ENCODE results near the gene ADGRG2.

The ADGRG2 gene, protein sequence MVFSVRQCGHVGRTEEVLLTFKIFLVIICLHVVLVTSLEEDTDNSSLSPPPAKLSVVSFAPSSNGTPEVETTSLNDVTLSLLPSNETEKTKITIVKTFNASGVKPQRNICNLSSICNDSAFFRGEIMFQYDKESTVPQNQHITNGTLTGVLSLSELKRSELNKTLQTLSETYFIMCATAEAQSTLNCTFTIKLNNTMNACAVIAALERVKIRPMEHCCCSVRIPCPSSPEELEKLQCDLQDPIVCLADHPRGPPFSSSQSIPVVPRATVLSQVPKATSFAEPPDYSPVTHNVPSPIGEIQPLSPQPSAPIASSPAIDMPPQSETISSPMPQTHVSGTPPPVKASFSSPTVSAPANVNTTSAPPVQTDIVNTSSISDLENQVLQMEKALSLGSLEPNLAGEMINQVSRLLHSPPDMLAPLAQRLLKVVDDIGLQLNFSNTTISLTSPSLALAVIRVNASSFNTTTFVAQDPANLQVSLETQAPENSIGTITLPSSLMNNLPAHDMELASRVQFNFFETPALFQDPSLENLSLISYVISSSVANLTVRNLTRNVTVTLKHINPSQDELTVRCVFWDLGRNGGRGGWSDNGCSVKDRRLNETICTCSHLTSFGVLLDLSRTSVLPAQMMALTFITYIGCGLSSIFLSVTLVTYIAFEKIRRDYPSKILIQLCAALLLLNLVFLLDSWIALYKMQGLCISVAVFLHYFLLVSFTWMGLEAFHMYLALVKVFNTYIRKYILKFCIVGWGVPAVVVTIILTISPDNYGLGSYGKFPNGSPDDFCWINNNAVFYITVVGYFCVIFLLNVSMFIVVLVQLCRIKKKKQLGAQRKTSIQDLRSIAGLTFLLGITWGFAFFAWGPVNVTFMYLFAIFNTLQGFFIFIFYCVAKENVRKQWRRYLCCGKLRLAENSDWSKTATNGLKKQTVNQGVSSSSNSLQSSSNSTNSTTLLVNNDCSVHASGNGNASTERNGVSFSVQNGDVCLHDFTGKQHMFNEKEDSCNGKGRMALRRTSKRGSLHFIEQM

DNA sequence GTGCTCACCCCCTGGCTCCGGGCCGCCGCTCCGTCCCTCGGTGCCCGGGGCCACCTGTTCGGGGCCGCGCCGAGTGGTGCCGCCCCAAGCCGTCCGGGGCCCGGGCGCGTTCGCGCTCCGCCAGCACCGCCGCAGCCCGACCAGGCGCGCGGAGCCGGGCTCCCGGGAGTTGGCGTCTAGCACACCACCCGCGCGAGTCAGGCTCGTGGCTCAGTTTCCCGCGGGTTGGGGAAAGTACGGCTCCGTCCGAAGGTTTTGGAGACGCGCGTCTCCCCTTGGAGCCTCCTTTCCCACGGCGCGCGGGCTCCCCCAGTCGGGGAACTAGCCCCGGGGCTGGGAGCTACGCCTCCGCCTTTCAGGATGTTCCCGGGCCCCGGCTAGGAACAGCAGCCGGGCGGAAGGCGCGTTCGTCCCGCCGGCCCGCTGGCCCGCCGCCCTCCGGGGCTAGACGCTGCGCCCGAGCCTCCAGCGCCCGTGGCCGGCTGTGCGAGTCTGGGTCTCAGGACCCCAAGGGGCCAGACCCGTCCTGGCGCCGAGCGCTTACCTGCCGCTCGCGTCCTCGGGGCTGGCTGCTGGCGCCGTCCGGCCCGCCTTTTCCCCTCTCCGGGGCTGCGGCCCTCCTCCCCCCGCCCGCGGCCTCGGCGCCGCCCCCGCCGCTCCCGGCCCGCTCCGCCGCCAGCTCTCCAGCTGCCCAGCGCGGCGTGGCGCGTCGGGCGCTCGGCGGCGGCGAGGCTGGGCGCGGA lies at the start of gene ADGRG2:
ADGRG2 (minus strand) TSS at position 571 of the 743 bp plus-strand sequence. CDS start 53,634 bp downstream, outside the sequence.
- H3K27me3 ChIP-seq (ENCODE audit: control insufficient read depth in 1 of 2, insufficient read depth in 2 of 2, low read length in 2 of 2), result peaks cover 13 to 33% of the 10 kb centered on the region in 2 donors
- H3K4me1 ChIP-seq (ENCODE audit: control insufficient read depth, insufficient read depth, low read length), result peaks cover 3% of the 10 kb centered on the region
- H3K36me3 ChIP-seq (ENCODE audit: control insufficient read depth in 2 of 2, insufficient read depth in 2 of 2, low read length in 2 of 2), result no peaks in the 10 kb centered on the region
- peak within 1 kb of the TSS in 1 of 2 donors; percentile 57 for H3K4me3 ChIP-seq (ENCODE audit: low read length in 2 of 2)
- H3K27ac ChIP-seq (ENCODE audit: low read length), result no peak within 1 kb of the TSS
- no peak within 1 kb of the TSS for H3K9ac ChIP-seq (ENCODE audit: low read length in 2 of 2)
- H3K9me3 ChIP-seq (ENCODE audit: control insufficient read depth in 2 of 2, low read length in 2 of 2), result peaks cover 0 to 3% of the 10 kb centered on the region in 2 donors

- no peaks in the 10 kb centered on the region for H3K36me3 ChIP-seq (ENCODE audit: control insufficient read depth in 2 of 2, insufficient read depth in 2 of 2, low read length in 2 of 2)
- H3K27ac ChIP-seq (ENCODE audit: low read length), result no peak overlapping the region
Observed at GRCh38 chrX:19168609-19169008, 46.3 kb upstream of the ADGRG2 start.

DNA sequence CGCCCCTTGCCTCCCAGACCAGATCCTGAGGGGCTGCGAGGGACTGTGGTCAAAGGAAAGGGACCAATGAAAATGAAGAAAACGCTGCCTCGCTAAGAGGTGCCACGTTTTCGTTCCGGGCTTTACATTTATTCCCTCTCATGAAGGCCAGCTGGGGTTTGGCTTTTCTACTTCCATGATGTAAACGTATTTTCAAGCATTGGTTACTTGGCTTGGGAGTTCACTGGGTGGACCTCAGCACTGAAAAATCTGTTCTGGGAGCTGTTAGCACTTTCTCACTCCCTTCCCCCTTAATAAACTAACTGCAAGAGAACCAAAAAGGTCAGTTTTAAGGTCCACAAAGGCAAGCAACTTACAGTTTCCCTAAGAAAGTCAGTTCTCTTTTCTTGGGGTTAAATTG lies 40.6 kb upstream of the ADGRG2 start:
- no peaks in the 10 kb centered on the region for H3K27me3 ChIP-seq (ENCODE audit: control insufficient read depth in 1 of 2, insufficient read depth in 2 of 2, low read length in 2 of 2)
- H3K36me3 ChIP-seq (ENCODE audit: control insufficient read depth in 2 of 2, insufficient read depth in 2 of 2, low read length in 2 of 2), result no peaks in the 10 kb centered on the region
- H3K9me3 ChIP-seq (ENCODE audit: control insufficient read depth in 2 of 2, low read length in 2 of 2), result peaks cover 0 to 4% of the 10 kb centered on the region in 2 donors
- H3K9ac ChIP-seq (ENCODE audit: low read length in 2 of 2), result no peak overlapping the region
- H3K4me1 ChIP-seq (ENCODE audit: control insufficient read depth, insufficient read depth, low read length), result no peaks in the 10 kb centered on the region
- H3K4me3 ChIP-seq (ENCODE audit: low read length in 2 of 2), result no peak overlapping the region
- no peak overlapping the region for H3K27ac ChIP-seq (ENCODE audit: low read length)

More at GRCh38 chrX:19168609-19169008, 46.3 kb upstream of the ADGRG2 start:
- no peaks in the 10 kb centered on the region for H3K4me1 ChIP-seq (ENCODE audit: control insufficient read depth, insufficient read depth, low read length)
- H3K27me3 ChIP-seq (ENCODE audit: control insufficient read depth in 1 of 2, insufficient read depth in 2 of 2, low read length in 2 of 2), result no peaks in the 10 kb centered on the region
- no peak overlapping the region for H3K9ac ChIP-seq (ENCODE audit: low read length in 2 of 2)
- peaks cover 0 to 5% of the 10 kb centered on the region in 2 donors for H3K9me3 ChIP-seq (ENCODE audit: control insufficient read depth in 2 of 2, low read length in 2 of 2)
- H3K4me3 ChIP-seq (ENCODE audit: low read length in 2 of 2), result no peak overlapping the region

GRCh38 chrX:19156186-19156585 lies 33.9 kb upstream of the ADGRG2 start:
- H3K9me3 ChIP-seq (ENCODE audit: control insufficient read depth in 2 of 2, low read length in 2 of 2), result peaks cover 0 to 1% of the 10 kb centered on the region in 2 donors
- H3K27me3 ChIP-seq (ENCODE audit: control insufficient read depth in 1 of 2, insufficient read depth in 2 of 2, low read length in 2 of 2), result peaks cover 0 to 3% of the 10 kb centered on the region in 2 donors
- H3K36me3 ChIP-seq (ENCODE audit: control insufficient read depth in 2 of 2, insufficient read depth in 2 of 2, low read length in 2 of 2), result no peaks in the 10 kb centered on the region
- no peaks in the 10 kb centered on the region for H3K4me1 ChIP-seq (ENCODE audit: control insufficient read depth, insufficient read depth, low read length)
- H3K27ac ChIP-seq (ENCODE audit: low read length), result no peak overlapping the region
- no peak overlapping the region for H3K4me3 ChIP-seq (ENCODE audit: low read length in 2 of 2)
- H3K9ac ChIP-seq (ENCODE audit: low read length in 2 of 2), result no peak overlapping the region

DNA sequence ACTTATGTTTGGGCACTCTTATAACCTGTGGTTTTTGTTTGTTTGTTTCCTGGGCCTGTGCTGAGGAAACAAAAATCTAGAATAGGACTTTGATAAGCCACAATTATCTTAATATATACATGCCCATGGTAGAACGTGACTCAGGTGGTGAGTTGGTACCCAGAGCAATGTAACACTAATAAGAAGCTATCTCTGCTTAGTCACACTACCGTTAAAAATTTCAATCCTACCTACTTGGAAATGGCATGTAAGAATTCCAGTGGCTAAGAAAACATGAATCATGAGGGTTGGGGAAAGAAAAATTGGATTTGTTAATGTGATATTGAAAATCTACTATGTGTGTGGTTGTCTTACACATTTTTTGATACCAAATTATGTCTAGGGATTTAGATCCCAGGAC lies 30.5 kb upstream of the ADGRG2 start:
- Histone ChIP-seq H3K27ac (ENCODE audit: low read length) (no peak overlapping the region), H3K9me3 (ENCODE audit: control insufficient read depth in 2 of 2, low read length in 2 of 2) (no peaks in the 10 kb centered on the region), H3K4me3 (ENCODE audit: low read length in 2 of 2) (no peak overlapping the region), H3K4me1 (ENCODE audit: control insufficient read depth, insufficient read depth, low read length) (no peaks in the 10 kb centered on the region), H3K9ac (ENCODE audit: low read length in 2 of 2) (no peak overlapping the region), H3K36me3 (ENCODE audit: control insufficient read depth in 2 of 2, insufficient read depth in 2 of 2, low read length in 2 of 2) (no peaks in the 10 kb centered on the region), H3K27me3 (ENCODE audit: control insufficient read depth in 1 of 2, insufficient read depth in 2 of 2, low read length in 2 of 2) (peaks cover 0 to 3% of the 10 kb centered on the region in 2 donors)

GRCh38 chrX:19137067-19137466 lies 14.8 kb upstream of the ADGRG2 start:
- Histone ChIP-seq H3K27me3 (ENCODE audit: control insufficient read depth in 1 of 2, insufficient read depth in 2 of 2, low read length in 2 of 2) (peaks cover 0 to 6% of the 10 kb centered on the region in 2 donors), H3K36me3 (ENCODE audit: control insufficient read depth in 2 of 2, insufficient read depth in 2 of 2, low read length in 2 of 2) (no peaks in the 10 kb centered on the region), H3K9me3 (ENCODE audit: control insufficient read depth in 2 of 2, low read length in 2 of 2) (peaks cover 0 to 3% of the 10 kb centered on the region in 2 donors), H3K9ac (ENCODE audit: low read length in 2 of 2) (no peak overlapping the region), H3K27ac (ENCODE audit: low read length) (no peak overlapping the region), H3K4me3 (ENCODE audit: low read length in 2 of 2) (no peak overlapping the region), H3K4me1 (ENCODE audit: control insufficient read depth, insufficient read depth, low read length) (no peaks in the 10 kb centered on the region)

DNA sequence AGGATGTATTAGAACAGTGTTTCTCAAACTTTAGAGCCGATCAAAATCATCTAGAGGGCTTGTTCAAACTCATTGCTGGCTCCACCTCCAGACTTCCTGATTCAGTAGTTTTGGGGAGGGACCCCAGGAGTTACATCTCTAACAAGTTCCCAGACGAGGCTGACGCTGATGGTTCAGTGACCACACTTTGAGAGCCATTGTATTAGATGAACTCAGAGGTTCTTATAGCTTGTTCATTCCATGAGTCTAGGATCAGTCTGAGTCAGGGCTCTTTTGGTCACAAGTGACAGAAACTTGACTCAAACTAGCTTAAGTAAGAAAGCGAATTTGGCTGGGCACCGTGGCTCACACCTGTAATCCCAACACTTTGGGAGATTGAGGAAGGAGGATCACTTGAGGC lies 11.5 kb upstream of the ADGRG2 start:
- H3K9ac ChIP-seq (ENCODE audit: low read length in 2 of 2), result no peak overlapping the region
- no peaks in the 10 kb centered on the region for H3K4me1 ChIP-seq (ENCODE audit: control insufficient read depth, insufficient read depth, low read length)
- no peaks in the 10 kb centered on the region for H3K36me3 ChIP-seq (ENCODE audit: control insufficient read depth in 2 of 2, insufficient read depth in 2 of 2, low read length in 2 of 2)
- H3K9me3 ChIP-seq (ENCODE audit: control insufficient read depth in 2 of 2, low read length in 2 of 2), result peaks cover 0 to 3% of the 10 kb centered on the region in 2 donors
- no peak overlapping the region for H3K27ac ChIP-seq (ENCODE audit: low read length)
- H3K27me3 ChIP-seq (ENCODE audit: control insufficient read depth in 1 of 2, insufficient read depth in 2 of 2, low read length in 2 of 2), result peaks cover 0 to 9% of the 10 kb centered on the region in 2 donors
- H3K4me3 ChIP-seq (ENCODE audit: low read length in 2 of 2), result no peak overlapping the region

DNA sequence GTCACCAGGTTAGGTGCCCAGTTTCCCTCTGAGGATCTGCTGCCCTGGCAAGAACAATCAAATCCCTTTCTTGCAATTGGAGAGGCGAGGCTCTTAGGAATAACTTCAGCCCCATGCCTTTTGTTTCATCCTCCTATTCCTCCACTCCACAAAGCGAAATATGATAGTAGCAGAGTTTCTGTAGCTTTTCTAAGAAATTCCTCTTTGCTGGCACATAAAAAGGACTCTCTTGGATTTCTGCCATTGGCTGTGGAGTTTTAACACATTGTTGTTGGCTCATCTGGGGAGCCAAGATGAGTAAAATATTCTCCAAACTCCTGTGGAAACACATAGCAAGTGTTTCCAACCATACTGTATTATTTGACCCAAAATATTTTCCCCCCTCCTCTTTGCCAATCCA lies 11.0 kb upstream of the ADGRG2 start:
- no peak overlapping the region for H3K9ac ChIP-seq (ENCODE audit: low read length in 2 of 2)
- no peaks in the 10 kb centered on the region for H3K36me3 ChIP-seq (ENCODE audit: control insufficient read depth in 2 of 2, insufficient read depth in 2 of 2, low read length in 2 of 2)
- H3K9me3 ChIP-seq (ENCODE audit: control insufficient read depth in 2 of 2, low read length in 2 of 2), result peaks cover 0 to 3% of the 10 kb centered on the region in 2 donors
- H3K27ac ChIP-seq (ENCODE audit: low read length), result no peak overlapping the region
- H3K27me3 ChIP-seq (ENCODE audit: control insufficient read depth in 1 of 2, insufficient read depth in 2 of 2, low read length in 2 of 2), result peaks cover 0 to 9% of the 10 kb centered on the region in 2 donors
- no peaks in the 10 kb centered on the region for H3K4me1 ChIP-seq (ENCODE audit: control insufficient read depth, insufficient read depth, low read length)
- H3K4me3 ChIP-seq (ENCODE audit: low read length in 2 of 2), result no peak overlapping the region

- Histone ChIP-seq H3K4me3 (ENCODE audit: low read length in 2 of 2) (no peak overlapping the region), H3K36me3 (ENCODE audit: control insufficient read depth in 2 of 2, insufficient read depth in 2 of 2, low read length in 2 of 2) (no peaks in the 10 kb centered on the region), H3K4me1 (ENCODE audit: control insufficient read depth, insufficient read depth, low read length) (no peaks in the 10 kb centered on the region), H3K9ac (ENCODE audit: low read length in 2 of 2) (no peak overlapping the region), H3K27ac (ENCODE audit: low read length) (no peak overlapping the region), H3K27me3 (ENCODE audit: control insufficient read depth in 1 of 2, insufficient read depth in 2 of 2, low read length in 2 of 2) (peaks cover 0 to 8% of the 10 kb centered on the region in 2 donors), H3K9me3 (ENCODE audit: control insufficient read depth in 2 of 2, low read length in 2 of 2) (peaks cover 0 to 3% of the 10 kb centered on the region in 2 donors)
Observed at GRCh38 chrX:19130628-19131027, 8.4 kb upstream of the ADGRG2 start.

- Histone ChIP-seq H3K4me3 (ENCODE audit: low read length in 2 of 2) (no peak overlapping the region), H3K9ac (ENCODE audit: low read length in 2 of 2) (no peak overlapping the region), H3K27ac (ENCODE audit: low read length) (no peak overlapping the region), H3K4me1 (ENCODE audit: control insufficient read depth, insufficient read depth, low read length) (no peaks in the 10 kb centered on the region), H3K9me3 (ENCODE audit: control insufficient read depth in 2 of 2, low read length in 2 of 2) (peaks cover 0 to 3% of the 10 kb centered on the region in 2 donors), H3K36me3 (ENCODE audit: control insufficient read depth in 2 of 2, insufficient read depth in 2 of 2, low read length in 2 of 2) (no peaks in the 10 kb centered on the region), H3K27me3 (ENCODE audit: control insufficient read depth in 1 of 2, insufficient read depth in 2 of 2, low read length in 2 of 2) (peaks cover 0 to 12% of the 10 kb centered on the region in 2 donors)
Observed at GRCh38 chrX:19129694-19130093, 7.4 kb upstream of the ADGRG2 start.
